NCI-H526 (cell line): ENCODE results near the gene SLC12A5.
A peak's percentile ranks its signal among the peaks of the same experiment; 100 is the strongest.

ENCODE experiments used
- DNase-seq, 2 experiments: peaks; one replicate each; lab custom pipeline; 2025; lab: John Stamatoyannopoulos, UW

The SLC12A5 gene

GRCh38 chr20:46054606-46055005 lies 25.6 kb downstream of the SLC12A5 start:
- DNase-seq = no peak

DNA sequence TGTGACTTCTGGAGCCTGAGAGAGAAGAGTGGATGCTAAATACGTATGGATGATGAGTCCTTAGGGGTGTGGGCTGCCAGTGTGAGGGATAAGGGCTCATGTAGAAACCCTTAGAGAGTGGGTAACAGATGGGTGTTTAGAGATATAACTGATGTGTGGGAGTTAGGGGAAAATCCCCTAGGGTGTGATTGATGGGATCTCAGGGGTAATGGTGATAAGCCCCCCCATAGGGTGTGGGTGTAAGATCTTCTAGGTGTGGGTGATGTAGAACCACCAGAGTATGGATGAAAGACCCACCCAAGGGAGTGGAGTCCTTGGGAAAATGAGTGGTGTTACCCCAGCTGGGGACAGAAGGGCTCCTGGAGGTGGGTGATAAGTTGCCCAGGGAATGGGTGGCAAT lies 26.3 kb downstream of the SLC12A5 start:
- DNase-seq = no peak

- DNase-seq = no peak
Measured at GRCh38 chr20:46056027-46056833, 27.2 kb downstream of the SLC12A5 start.

- peak in 1 of 2 experiments; percentile 21 for DNase-seq
Measured at GRCh38 chr20:46056970-46057855, 28.2 kb downstream of the SLC12A5 start.

DNA sequence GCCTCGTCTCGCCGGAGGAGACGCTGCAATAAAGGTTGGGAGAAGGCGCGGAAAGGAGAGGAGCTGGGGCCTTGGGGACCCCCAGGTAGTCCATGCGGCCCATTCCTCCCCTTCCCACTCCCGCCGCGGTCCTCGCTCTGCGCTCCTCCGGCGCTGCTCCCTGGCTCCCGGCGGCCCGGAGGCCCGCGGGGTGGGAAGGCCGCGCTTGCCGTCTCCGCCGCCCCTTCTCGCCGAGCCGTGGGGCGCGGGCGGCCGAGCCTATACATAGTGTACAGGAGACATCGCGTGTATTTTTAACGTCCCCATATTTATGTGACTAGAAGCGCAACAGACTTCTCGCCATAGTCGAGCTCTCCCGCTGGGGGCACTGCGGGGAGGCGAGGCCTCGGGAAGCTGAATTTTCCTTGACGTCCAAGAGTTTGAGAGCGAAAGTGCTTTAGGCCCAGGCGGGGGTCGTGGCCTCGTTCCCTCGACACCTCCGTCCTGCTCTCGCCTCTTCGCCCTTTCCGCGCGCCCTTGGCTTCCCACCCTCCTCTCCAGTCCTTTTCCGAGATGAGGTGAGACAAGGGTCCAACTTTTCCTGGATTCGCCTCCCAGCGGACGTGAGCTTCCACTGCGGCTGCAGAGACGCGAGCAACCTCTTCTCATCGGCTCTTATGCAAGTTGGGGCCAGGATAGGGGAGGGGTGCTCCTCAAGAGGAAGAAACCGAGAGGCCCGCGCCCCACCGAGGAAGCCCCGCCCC lies 29.0 kb downstream of the SLC12A5 start:
- DNase-seq = peak; percentile 77 to 90

- DNase-seq = peak; percentile 57 to 82
Measured at GRCh38 chr20:46058599-46059281, 29.7 kb downstream of the SLC12A5 start.

GRCh38 chr20:46060301-46060881 lies 31.4 kb downstream of the SLC12A5 start:
- no peak for DNase-seq

DNA sequence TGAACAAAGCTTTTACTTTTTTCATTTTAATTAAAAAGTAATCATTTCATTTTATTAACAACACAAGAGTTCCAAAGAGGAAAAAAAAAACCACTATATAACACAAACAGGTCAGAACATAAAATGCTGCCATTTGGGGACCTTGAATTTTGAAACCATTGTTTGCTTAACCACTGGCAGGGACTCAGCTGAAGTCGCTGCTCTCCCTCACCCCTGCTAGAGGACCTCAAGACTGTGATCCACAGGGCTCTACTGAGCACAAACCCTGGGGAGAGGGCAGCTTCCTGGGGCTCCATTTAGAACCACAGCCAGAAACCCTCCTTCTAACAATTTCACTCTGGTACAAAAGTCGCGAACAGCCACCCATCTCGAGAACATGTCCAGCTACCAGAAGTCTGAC lies 32.0 kb downstream of the SLC12A5 start:
- DNase-seq = no peak

- DNase-seq = no peak
Measured at GRCh38 chr20:46062151-46062550, 33.1 kb downstream of the SLC12A5 start.

DNA sequence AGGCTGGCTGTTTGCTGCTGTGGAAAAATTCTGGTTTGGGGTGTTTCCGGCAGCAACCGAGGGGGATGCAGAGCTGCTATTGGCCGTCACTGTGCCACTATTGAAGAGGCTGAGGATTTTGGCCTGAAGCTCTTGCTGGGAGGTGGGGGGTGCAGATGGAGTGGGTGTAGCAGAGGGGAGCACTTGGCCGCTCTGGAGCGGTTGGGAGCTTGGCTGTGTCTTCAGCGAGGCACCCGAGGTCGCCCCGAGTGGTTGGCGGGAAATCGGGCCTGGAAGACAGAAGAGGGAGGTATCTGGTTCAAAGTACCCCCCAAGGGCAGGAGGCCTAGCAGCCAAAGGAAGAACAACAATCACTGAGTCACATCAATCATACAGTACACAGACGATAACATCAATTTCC lies 33.6 kb downstream of the SLC12A5 start:
- DNase-seq = no peak

- no peak for DNase-seq
Measured at GRCh38 chr20:46063151-46063550, 34.1 kb downstream of the SLC12A5 start.

- DNase-seq = no peak
Measured at GRCh38 chr20:46063652-46064054, 34.6 kb downstream of the SLC12A5 start.

DNA sequence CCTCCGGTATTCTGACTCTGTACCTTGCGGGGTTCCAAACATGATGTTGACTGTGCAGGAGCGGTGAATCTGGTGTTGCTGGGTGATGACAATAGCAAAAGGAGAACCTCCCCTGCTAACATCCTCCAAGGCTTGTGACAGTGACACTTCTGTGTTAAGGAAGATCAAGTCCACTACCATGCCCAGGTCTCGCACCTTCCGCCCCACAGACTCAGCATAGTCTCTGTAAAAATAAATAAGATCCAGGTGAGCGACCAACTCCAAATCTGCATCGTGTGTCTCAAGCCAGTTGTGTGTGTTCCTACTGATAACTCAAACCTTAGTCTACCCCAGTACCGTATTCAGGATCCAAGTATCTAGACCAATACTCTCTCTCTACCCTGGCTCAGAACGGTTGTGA lies 36.0 kb downstream of the SLC12A5 start:
- DNase-seq = no peak

DNA sequence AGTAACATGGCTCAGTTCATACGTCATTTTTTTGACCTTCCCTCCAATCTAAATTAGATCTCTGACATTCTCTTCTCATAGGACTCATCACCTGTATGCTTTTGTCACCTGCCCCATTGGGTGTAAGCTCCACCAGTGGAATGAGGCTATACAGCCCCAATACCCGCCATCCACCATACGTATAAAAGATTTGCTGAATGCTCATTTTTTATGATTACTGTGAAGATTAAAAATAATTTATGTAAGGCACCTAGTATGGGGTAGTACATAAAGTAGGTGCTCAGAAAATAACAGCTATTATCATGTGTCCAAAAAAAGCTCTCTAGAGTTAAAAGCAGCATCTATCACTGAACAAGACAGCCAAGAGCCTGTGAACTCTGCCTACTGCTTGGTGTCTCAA lies 36.7 kb downstream of the SLC12A5 start:
- DNase-seq = no peak

GRCh38 chr20:46070215-46070900 lies 41.3 kb downstream of the SLC12A5 start:
- no peak for DNase-seq

DNA sequence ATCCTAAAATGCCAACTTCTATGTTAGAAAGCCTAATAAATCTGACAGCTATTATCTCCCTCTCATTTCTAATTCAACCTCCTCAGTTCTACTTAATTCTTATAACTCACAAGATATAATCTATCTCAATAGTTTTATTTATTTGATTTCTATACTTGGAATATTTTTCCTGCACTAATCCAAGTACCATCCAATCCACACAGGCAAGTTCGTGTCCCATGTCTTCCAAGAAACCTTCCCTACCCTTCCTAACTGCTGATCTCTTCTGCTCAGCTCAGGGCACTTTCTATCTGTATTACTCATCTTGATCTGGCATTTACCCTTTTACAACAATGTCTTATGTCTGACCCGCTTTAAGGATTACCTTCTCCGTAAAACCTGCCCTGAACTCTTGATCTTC lies 42.6 kb downstream of the SLC12A5 start:
- no peak for DNase-seq

DNA sequence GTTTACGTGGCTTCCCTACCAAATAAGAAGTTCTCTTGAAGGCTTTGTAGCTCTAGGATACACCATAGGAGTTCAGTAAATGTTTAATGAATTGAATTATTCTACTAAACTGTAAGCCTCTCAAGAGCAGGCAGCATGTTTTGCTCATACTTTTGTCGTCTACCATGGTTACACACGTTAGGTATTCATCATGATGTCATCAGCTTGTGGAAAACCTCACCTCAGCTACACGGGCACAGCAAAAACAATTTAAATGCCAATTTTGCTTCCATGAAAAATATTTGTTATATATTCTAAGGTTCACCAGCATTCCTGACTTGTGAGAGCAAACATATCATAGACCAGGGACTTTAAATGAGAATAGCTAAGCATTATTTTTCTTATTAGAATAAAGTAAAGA lies 44.0 kb downstream of the SLC12A5 start:
- no peak for DNase-seq

DNA sequence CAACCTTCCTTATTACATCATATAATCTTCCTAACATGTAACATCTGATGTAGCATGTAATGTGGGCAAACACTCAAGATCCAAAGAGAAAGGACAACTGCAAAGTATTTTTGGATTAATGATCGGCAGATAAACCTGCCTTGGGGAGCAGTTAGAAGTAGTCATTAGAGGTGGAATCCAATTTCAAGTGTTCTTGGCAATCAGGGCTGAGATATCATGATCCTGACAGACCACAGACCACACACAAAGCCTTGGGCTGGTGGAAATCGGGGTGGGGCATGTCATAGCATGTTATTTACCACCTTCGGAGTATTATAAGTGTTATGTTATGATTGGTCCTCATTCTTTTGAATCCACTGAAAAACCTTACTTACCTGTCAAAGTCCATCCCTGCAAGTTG lies 44.4 kb downstream of the SLC12A5 start:
- DNase-seq = no peak

DNA sequence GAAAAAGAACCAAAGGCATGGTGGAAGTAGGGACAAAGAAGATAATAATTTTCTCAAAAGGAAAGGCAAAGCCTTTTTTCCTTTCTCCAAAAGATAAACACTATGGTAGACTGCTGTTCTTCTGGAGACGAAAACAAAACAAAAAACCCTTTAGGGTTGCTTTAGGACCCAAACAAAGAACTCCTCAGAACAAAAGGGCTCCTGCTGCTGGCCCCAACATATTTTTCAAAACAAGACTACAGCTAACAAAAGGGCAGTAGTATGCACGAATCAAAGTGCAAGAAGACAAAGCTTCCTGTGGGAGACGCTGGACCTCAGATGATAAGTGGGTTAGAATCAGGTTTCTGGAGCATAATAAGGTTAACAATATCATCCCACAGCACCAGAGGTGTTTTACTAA lies 45.0 kb downstream of the SLC12A5 start:
- no peak for DNase-seq

GRCh38 chr20:46076806-46077205 lies 47.8 kb downstream of the SLC12A5 start:
- no peak for DNase-seq
